Trophoblast cell (in vitro differentiated cells and primary cell): ENCODE results near the gene CCR5AS.

ENCODE experiments used
- DNase-seq, 2 donors: peaks; one replicate each; pipeline ENCODE4 v3.0.0-alpha.2; 2016
- H2AFZ ChIP-seq: 2 replicates; pipeline ENCODE4 v1.6.1; 2013; ENCODE audit warnings: low read length, moderate library complexity, mild to moderate bottlenecking; ENCODE audit not compliant: insufficient read depth, poor library complexity
- H2AK5ac ChIP-seq: 2 replicates; pipeline ENCODE4 v1.6.1; 2013; ENCODE audit warnings: mild to moderate bottlenecking, low read length
- H2BK120ac ChIP-seq: 2 replicates; pipeline ENCODE4 v1.6.1; 2013; ENCODE audit warnings: low read length, mild to moderate bottlenecking, moderate library complexity; ENCODE audit not compliant: insufficient read depth, poor library complexity
- H2BK12ac ChIP-seq: 2 replicates; pipeline ENCODE4 v1.6.1; 2013; ENCODE audit warnings: mild to moderate bottlenecking, low read length, moderate library complexity
- H2BK5ac ChIP-seq: 2 replicates; pipeline ENCODE4 v1.6.1; 2013; ENCODE audit warnings: low read length, low read depth, moderate library complexity, mild to moderate bottlenecking; ENCODE audit not compliant: poor library complexity
- H3K14ac ChIP-seq: 2 replicates; pipeline ENCODE4 v1.6.1; 2013; ENCODE audit warnings: mild to moderate bottlenecking, low read length
- H3K18ac ChIP-seq: 2 replicates; pipeline ENCODE4 v1.6.1; 2013; ENCODE audit warnings: mild to moderate bottlenecking, low read length
- H3K23ac ChIP-seq: 2 replicates; pipeline ENCODE4 v1.6.1; 2013; ENCODE audit warnings: low read length
- H3K27ac ChIP-seq: 2 replicates; pipeline ENCODE4 v1.5.1; 2013; ENCODE audit warnings: low read depth, mild to moderate bottlenecking, inconsistent platforms, low read length, moderate library complexity
- H3K27me3 ChIP-seq: 2 replicates; pipeline ENCODE4 v1.6.1; 2013; ENCODE audit warnings: inconsistent platforms, mild to moderate bottlenecking, low read length, moderate library complexity; ENCODE audit not compliant: insufficient read depth
- H3K36me3 ChIP-seq, 2 experiments: 1 replicate in 1 of 2; 2 replicates in 1 of 2; pipeline ENCODE4 v1.6.1; 2013; ENCODE audit warnings: low read length in 2 of 2, mild to moderate bottlenecking in 2 of 2, moderate library complexity in 1 of 2; ENCODE audit not compliant: insufficient read depth in 2 of 2, control insufficient read depth in 1 of 2
- H3K4ac ChIP-seq: 2 replicates; pipeline ENCODE4 v1.6.1; 2013; ENCODE audit warnings: low read depth, mild to moderate bottlenecking, low read length, moderate library complexity
- H3K4me1 ChIP-seq, 2 experiments: 1 replicate in 1 of 2; 2 replicates in 1 of 2; pipeline ENCODE4 v1.6.1; 2013; ENCODE audit warnings: low read length in 2 of 2, mild to moderate bottlenecking in 2 of 2, moderate library complexity in 1 of 2; ENCODE audit not compliant: insufficient read depth in 2 of 2, control insufficient read depth in 1 of 2
- H3K4me2 ChIP-seq: 2 replicates; pipeline ENCODE4 v1.6.1; 2013; ENCODE audit warnings: inconsistent platforms, mild to moderate bottlenecking, low read length, moderate library complexity
- H3K4me3 ChIP-seq: 2 replicates; pipeline ENCODE4 v1.5.1; 2013; ENCODE audit warnings: mild to moderate bottlenecking, low read depth, low read length, inconsistent platforms
- H3K79me1 ChIP-seq: one replicate; pipeline ENCODE4 v1.6.1; 2013; ENCODE audit warnings: low read length
- H3K79me2 ChIP-seq: 2 replicates; pipeline ENCODE4 v1.6.1; 2013; ENCODE audit warnings: low read length, mild to moderate bottlenecking; ENCODE audit not compliant: control insufficient read depth, insufficient read depth, poor library complexity
- H3K9ac ChIP-seq: 2 replicates; pipeline ENCODE4 v1.6.1; 2013; ENCODE audit warnings: mild to moderate bottlenecking, low read length
- H3K9me3 ChIP-seq: 2 replicates; pipeline ENCODE4 v1.6.1; 2013; ENCODE audit warnings: low read depth, mild to moderate bottlenecking, control low read depth, inconsistent platforms, low read length; ENCODE audit not compliant: insufficient read depth
- H4K12ac ChIP-seq: 2 replicates; pipeline ENCODE4 v1.6.1; 2013; ENCODE audit warnings: low read depth, mild to moderate bottlenecking, low read length, moderate library complexity
- H4K8ac ChIP-seq: 2 replicates; pipeline ENCODE4 v1.6.1; 2013; ENCODE audit warnings: low read depth, mild to moderate bottlenecking, low read length, moderate library complexity
- H4K91ac ChIP-seq: one replicate; pipeline ENCODE4 v1.6.1; 2013; ENCODE audit warnings: low read depth, mild to moderate bottlenecking, low read length, moderate library complexity
- WGBS: extraction: QIAGEN DNeasy Blood & Tissue Kit; methylation state at CpG from one replicate; pipeline ENCODE4 v1.1.7; 2013; ENCODE audit warnings: missing lambda C conversion rate; ENCODE audit not compliant: insufficient read length, insufficient coverage; ENCODE audit errors: extremely low coverage; 5-methylcytosine and 5-hydroxymethylcytosine counted together

Gene CCR5AS

DNA sequence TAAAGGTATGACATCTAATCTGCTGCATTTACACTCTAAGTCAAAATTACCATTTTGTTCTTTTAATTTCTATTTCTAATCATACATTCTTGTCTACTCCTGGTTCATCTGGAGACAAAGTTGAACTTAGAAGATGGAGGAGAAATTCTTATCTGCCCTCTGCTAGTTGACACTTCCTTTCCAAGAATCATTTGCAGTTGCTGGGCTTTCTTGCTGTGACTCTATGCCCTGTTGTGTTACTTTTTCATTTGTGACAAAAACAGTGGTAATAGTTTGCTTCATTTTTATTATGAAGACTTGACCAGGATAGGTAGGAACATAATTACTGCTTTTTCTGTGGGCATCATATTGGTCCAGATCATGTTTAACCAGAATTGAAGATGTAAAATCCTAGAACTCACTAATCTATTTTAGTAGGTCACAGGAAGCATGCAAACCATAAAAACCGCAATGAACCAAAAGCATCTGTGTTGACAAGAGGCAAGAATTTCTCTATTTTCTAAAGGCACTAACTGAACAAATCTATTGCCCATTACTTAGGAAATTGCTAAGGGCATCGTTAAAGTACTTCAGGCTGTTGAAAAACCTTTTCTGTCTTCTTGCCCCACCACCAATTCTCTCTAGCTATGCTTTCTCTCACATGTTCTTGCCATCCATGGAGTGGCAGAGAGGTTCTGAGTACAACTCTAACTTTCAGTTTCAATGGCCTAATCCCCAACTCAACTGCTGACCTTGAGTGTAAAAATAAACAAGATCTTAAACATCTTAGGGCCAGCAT, 57.2 kb downstream of the CCR5AS start:
- no peak overlapping the region for H2AK5ac ChIP-seq
- H3K14ac ChIP-seq, result no peak overlapping the region
- H3K18ac ChIP-seq, result no peak overlapping the region
- no peak overlapping the region for H3K9ac ChIP-seq
- H3K79me1 ChIP-seq, result no peaks in the 10 kb centered on the region
- H3K4ac ChIP-seq, result no peak overlapping the region
- no peak overlapping the region for H2BK120ac ChIP-seq
- no peak for DNase-seq
- no peak overlapping the region for H4K8ac ChIP-seq
- WGBS, result no CpG with 5 or more reads among the region's 2 CpGs
- no peaks in the 10 kb centered on the region for H3K27me3 ChIP-seq
- H4K91ac ChIP-seq, result no peak overlapping the region
- H3K27ac ChIP-seq, result no peak overlapping the region
- no peak overlapping the region for H3K4me2 ChIP-seq
- H2BK12ac ChIP-seq, result no peak overlapping the region
- H2AFZ ChIP-seq, result no peak overlapping the region
- H3K9me3 ChIP-seq, result peaks cover 2% of the 10 kb centered on the region
- H3K23ac ChIP-seq, result no peak overlapping the region
- H3K4me3 ChIP-seq, result no peak overlapping the region
- H4K12ac ChIP-seq, result no peak overlapping the region
- no peak overlapping the region for H2BK5ac ChIP-seq
- H3K79me2 ChIP-seq, result no peaks in the 10 kb centered on the region
- H3K36me3 ChIP-seq, result no peaks in the 10 kb centered on the region
- H3K4me1 ChIP-seq, result peaks cover 0 to 3% of the 10 kb centered on the region in 2 experiments

- H3K9me3 ChIP-seq, result peaks cover 2% of the 10 kb centered on the region
- peak in 1 of 2 donors; percentile 64 for DNase-seq
- no peak overlapping the region for H2BK5ac ChIP-seq
- WGBS, result no CpG with 5 or more reads among the region's 3 CpGs
- H2AFZ ChIP-seq, result no peak overlapping the region
- H2AK5ac ChIP-seq, result no peak overlapping the region
- H3K18ac ChIP-seq, result no peak overlapping the region
- H2BK12ac ChIP-seq, result no peak overlapping the region
- H3K79me2 ChIP-seq, result no peaks in the 10 kb centered on the region
- H3K23ac ChIP-seq, result no peak overlapping the region
- H3K4me1 ChIP-seq, result peaks cover 0 to 2% of the 10 kb centered on the region in 2 experiments
- no peaks in the 10 kb centered on the region for H3K27me3 ChIP-seq
- no peak overlapping the region for H4K8ac ChIP-seq
- H3K27ac ChIP-seq, result no peak overlapping the region
- no peak overlapping the region for H3K4me3 ChIP-seq
- H3K4me2 ChIP-seq, result no peak overlapping the region
- no peaks in the 10 kb centered on the region for H3K79me1 ChIP-seq
- no peak overlapping the region for H2BK120ac ChIP-seq
- H4K12ac ChIP-seq, result no peak overlapping the region
- no peaks in the 10 kb centered on the region for H3K36me3 ChIP-seq
- H4K91ac ChIP-seq, result no peak overlapping the region
- H3K14ac ChIP-seq, result no peak overlapping the region
- H3K9ac ChIP-seq, result no peak overlapping the region
- H3K4ac ChIP-seq, result no peak overlapping the region
These were observed 57.9 kb downstream of the CCR5AS start for GRCh38 chr3:46348823-46349482.

DNA sequence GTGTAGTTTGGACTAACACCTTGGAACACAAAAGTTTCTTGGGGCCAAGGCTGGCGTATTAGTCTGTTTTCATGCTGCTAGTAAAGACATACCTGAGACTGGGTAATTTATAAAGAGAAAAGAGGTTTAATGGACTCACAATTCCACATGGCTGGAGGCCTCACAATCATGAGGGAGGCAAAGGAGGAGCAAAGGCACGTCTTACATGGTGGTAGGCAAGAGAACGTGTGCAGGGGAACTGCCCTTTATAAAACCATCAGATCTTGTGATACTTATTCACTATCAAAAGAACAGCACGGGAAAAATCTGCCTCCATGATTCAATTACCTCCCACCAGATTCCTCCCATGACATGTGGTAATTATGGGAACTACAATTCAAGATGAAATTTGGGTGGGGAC, 62.4 kb downstream of the CCR5AS start:
- Histone ChIP-seq H2BK12ac (no peak overlapping the region), H3K79me2 (no peaks in the 10 kb centered on the region), H2AFZ (no peak overlapping the region), H2BK120ac (no peak overlapping the region), H3K27me3 (no peaks in the 10 kb centered on the region), H3K23ac (no peak overlapping the region), H4K12ac (no peak overlapping the region), H3K14ac (no peak overlapping the region), H3K4me2 (no peak overlapping the region), H3K9me3 (peaks cover 2% of the 10 kb centered on the region), H2BK5ac (no peak overlapping the region), H4K8ac (no peak overlapping the region), H3K4me1 (peaks cover 0 to 2% of the 10 kb centered on the region in 2 experiments), H4K91ac (no peak overlapping the region), H3K36me3 (no peaks in the 10 kb centered on the region), H3K18ac (no peak overlapping the region), H2AK5ac (no peak overlapping the region), H3K4ac (no peak overlapping the region), H3K9ac (no peak overlapping the region), H3K79me1 (no peaks in the 10 kb centered on the region), H3K4me3 (no peak overlapping the region), H3K27ac (no peak overlapping the region)
- no CpG with 5 or more reads among the region's 4 CpGs for WGBS
- DNase-seq, result no peak

- Histone ChIP-seq H3K79me2 (no peaks in the 10 kb centered on the region), H3K4me2 (no peak overlapping the region), H2BK5ac (no peak overlapping the region), H3K4me3 (no peak overlapping the region), H3K23ac (no peak overlapping the region), H2BK120ac (no peak overlapping the region), H3K36me3 (peaks cover 0 to 3% of the 10 kb centered on the region in 2 experiments), H4K12ac (no peak overlapping the region), H3K18ac (no peak overlapping the region), H3K4ac (no peak overlapping the region), H3K9ac (no peak overlapping the region), H2BK12ac (no peak overlapping the region), H2AFZ (no peak overlapping the region), H3K79me1 (no peaks in the 10 kb centered on the region), H3K14ac (no peak overlapping the region), H4K8ac (no peak overlapping the region), H3K4me1 (no peaks in the 10 kb centered on the region), H2AK5ac (no peak overlapping the region), H3K27me3 (no peaks in the 10 kb centered on the region), H4K91ac (no peak overlapping the region), H3K27ac (no peak overlapping the region), H3K9me3 (peaks cover 8% of the 10 kb centered on the region)
- no peak for DNase-seq
- no CpG with 5 or more reads among the region's 1 CpG for WGBS
These were observed 68.0 kb downstream of the CCR5AS start for GRCh38 chr3:46338840-46339239.
